HG02852 (cell line): ENCODE measurements around the gene GSTP1.
"Not testable (repeated sequence)": the region's sequence is repeated elsewhere in the genome, so short reads cannot be mapped to it uniquely, and the experiment has no call there.

Experiments used
- ATAC-seq: cut with Tn5 transposase; IDR thresholded peaks from one replicate; pipeline ENCODE4 v1.9.1; 2021; ENCODE audit warnings: mild to moderate bottlenecking, moderate library complexity; ENCODE audit not compliant: unreplicated experiment

The GSTP1 gene

GRCh38 chr11:67613313-67613959 is 29.8 kb downstream of the GSTP1 start:
- no peak for ATAC-seq

GRCh38 chr11:67613960-67614715 is 30.5 kb downstream of the GSTP1 start:
- ATAC-seq, result peak; percentile 84

- ATAC-seq, result no peak
Observed at GRCh38 chr11:67614730-67615714, 31.4 kb downstream of the GSTP1 start.

- no peak for ATAC-seq
Observed at GRCh38 chr11:67615728-67616430, 32.3 kb downstream of the GSTP1 start.

- ATAC-seq, result no peak
Observed at GRCh38 chr11:67616431-67617242, 33.0 kb downstream of the GSTP1 start.

- no peak for ATAC-seq
Observed at GRCh38 chr11:67617243-67617953, 33.8 kb downstream of the GSTP1 start.

- ATAC-seq, result not testable (repeated sequence)
Observed at GRCh38 chr11:67618901-67619659, 35.5 kb downstream of the GSTP1 start.

- not testable (repeated sequence) for ATAC-seq
Observed at GRCh38 chr11:67619683-67620618, 36.3 kb downstream of the GSTP1 start.

- ATAC-seq, result not testable (repeated sequence)
Observed at GRCh38 chr11:67620621-67621020, 37.0 kb downstream of the GSTP1 start.

- ATAC-seq, result not testable (repeated sequence)
Observed at GRCh38 chr11:67621928-67622327, 38.3 kb downstream of the GSTP1 start.

- ATAC-seq, result not testable (repeated sequence)
Observed at GRCh38 chr11:67622905-67623304, 39.3 kb downstream of the GSTP1 start.

- ATAC-seq, result not testable (repeated sequence)
Observed at GRCh38 chr11:67623795-67624194, 40.2 kb downstream of the GSTP1 start.

- ATAC-seq, result not testable (repeated sequence)
Observed at GRCh38 chr11:67626131-67626833, 42.7 kb downstream of the GSTP1 start.

- ATAC-seq, result no peak
Observed at GRCh38 chr11:67626970-67627369, 43.4 kb downstream of the GSTP1 start.

- ATAC-seq, result no peak
Observed at GRCh38 chr11:67627441-67627811, 43.8 kb downstream of the GSTP1 start.

GRCh38 chr11:67627812-67628624 is 44.4 kb downstream of the GSTP1 start:
- no peak for ATAC-seq
